K562 (cell line): ENCODE results near the gene PIH1D1. TPM values are rescaled to one million over a fixed set of nuclear protein-coding genes. Genes with fewer than 3 reads are reported as not detected.

ENCODE experiments used
- ATAC-seq: fragments of 200-7000 bp; cut with Tn5 transposase; 3 replicates; pipeline ENCODE4 v1.9.1; 2020; ENCODE audit warnings: moderate library complexity
- BruUV-seq: library from RNA; stranded (reverse); fragments of 400-500 nt; replicated peaks from 2 replicates; lab custom pipeline; 2021; lab: Mats Ljungman, UMichigan
- CTCF ChIA-PET: fragments of 300-600 bp; formaldehyde crosslinking; extraction: SDS; loops from one replicate; lab custom pipeline; 2021; ENCODE audit warnings: low intra/inter-chr PET ratio; lab: Yijun Ruan, JAX
- POLR2A ChIA-PET: fragments of 300-600, 350-650 bp; sonication (Branson Sonifier 250); formaldehyde crosslinking; extraction: SDS; loops from one replicate; lab custom pipeline; 2021; ENCODE audit warnings: antibody characterized with exemption, inconsistent platforms; lab: Yijun Ruan, JAX
- DNase-seq, 4 experiments: peaks; one replicate each; pipeline versions ENCODE4 v3.0.0 to v3.0.0-alpha.2; 2011 to 2018; ENCODE audit warnings: low spot score in 3 of 4, mixed read lengths in 3 of 4; ENCODE audit errors: extremely low read depth in 1 of 4
- FAIRE-seq: peaks from 2 replicates; lab custom pipeline; 2011; peaks lifted over from hg19 to GRCh38; lab: Jason Lieb, UNC
- H2AFZ ChIP-seq: 2 replicates; pipeline ENCODE4 v1.6.0; 2011; ENCODE audit warnings: low read depth, low read length, control low read depth, inconsistent platforms
- H3K27ac ChIP-seq: fragments of 200-600 bp; 3 replicates; pipeline ENCODE4 v1.8.0; 2011; ENCODE audit warnings: low read depth, mild to moderate bottlenecking, control low read depth, inconsistent platforms, low read length, moderate library complexity, mixed read lengths; ENCODE audit errors: extremely low read depth
- H3K27me3 ChIP-seq, 2 experiments: fragments of 300-600 bp in 1 of 2; 2 replicates in 1 of 2; 3 replicates in 1 of 2; pipeline versions ENCODE4 v1.6.0 to v1.8.0; 2011; ENCODE audit warnings: inconsistent platforms in 2 of 2, low read length in 2 of 2, mild to moderate bottlenecking in 1 of 2, mixed read lengths in 1 of 2, moderate library complexity in 1 of 2; ENCODE audit not compliant: control insufficient read depth in 2 of 2, insufficient read depth in 2 of 2
- H3K36me3 ChIP-seq: fragments of 300-600 bp; 3 replicates; pipeline ENCODE4 v1.8.0; 2011; ENCODE audit warnings: mild to moderate bottlenecking, low read length, inconsistent platforms; ENCODE audit not compliant: control insufficient read depth, insufficient read depth
- H3K4me1 ChIP-seq, 2 experiments: fragments of 200-600 bp in 1 of 2; replicated peaks in 1 of 2; 2 replicates in 1 of 2; 3 replicates in 1 of 2; pipeline versions ENCODE4 v1.5.1 to v1.8.0; 2011; ENCODE audit warnings: inconsistent platforms in 2 of 2, low read length in 2 of 2, mild to moderate bottlenecking in 1 of 2, mixed read lengths in 1 of 2, moderate library complexity in 1 of 2; ENCODE audit not compliant: control insufficient read depth in 2 of 2, insufficient read depth in 2 of 2
- H3K4me2 ChIP-seq: 2 replicates; pipeline ENCODE4 v1.6.1; 2011; ENCODE audit warnings: low read length, control low read depth, inconsistent platforms, mixed read lengths; ENCODE audit not compliant: insufficient read depth
- H3K4me3 ChIP-seq: fragments of 200-600 bp; sonication (generic), shearing (Covaris generic); 2 replicates; pipeline ENCODE4 v1.5.1; 2016; ENCODE audit warnings: control low read depth, inconsistent platforms
- H3K79me2 ChIP-seq: fragments of 200-600 bp; 3 replicates; pipeline ENCODE4 v1.8.0; 2011; ENCODE audit warnings: low read length, inconsistent platforms; ENCODE audit not compliant: control insufficient read depth, insufficient read depth
- H3K9ac ChIP-seq, 2 experiments: 2 replicates each; pipeline versions ENCODE4 v1.6.0 to v1.6.1; 2011; ENCODE audit warnings: low read depth in 2 of 2, low read length in 2 of 2, control low read depth in 1 of 2, inconsistent platforms in 1 of 2, mild to moderate bottlenecking in 1 of 2, mixed read lengths in 1 of 2; ENCODE audit not compliant: insufficient read depth in 1 of 2
- H3K9me1 ChIP-seq: one replicate; pipeline ENCODE4 v1.6.0; 2011; ENCODE audit warnings: inconsistent platforms, mild to moderate bottlenecking, low read length, moderate library complexity; ENCODE audit not compliant: control insufficient read depth, insufficient read depth
- H3K9me3 ChIP-seq: replicated peaks from 2 replicates; pipeline ENCODE4 v1.5.1; 2011; ENCODE audit warnings: low read depth, low read length, inconsistent platforms; ENCODE audit not compliant: control insufficient read depth, insufficient read depth
- H4K20me1 ChIP-seq: replicated peaks from 2 replicates; pipeline ENCODE4 v1.6.1; 2011; ENCODE audit warnings: low read length, inconsistent platforms, mixed read lengths; ENCODE audit not compliant: control insufficient read depth, insufficient read depth
- ADNP ChIP-seq: fragments of 200-800 bp; sonication (Bioruptor generic); IDR thresholded peaks from 2 replicates; pipeline ENCODE4 v1.6.1; 2016; ENCODE audit warnings: missing genetic modification characterization, missing compliant biosample characterization
- ARID1B ChIP-seq: fragments of 450-650 bp; IDR thresholded peaks from 2 replicates; pipeline ENCODE4 v1.6.1; 2016; ENCODE audit warnings: antibody characterized with exemption, mild to moderate bottlenecking, inconsistent platforms
- ARNT ChIP-seq, 2 experiments: fragments of 450-650 bp; IDR thresholded peaks; 2 replicates each; pipeline ENCODE4 v1.6.1; 2016; ENCODE audit warnings: mild to moderate bottlenecking in 1 of 2
- CBX3 ChIP-seq, 2 experiments: IDR thresholded peaks; 1 replicate in 1 of 2; 2 replicates in 1 of 2; pipeline ENCODE4 v1.6.1; 2012; ENCODE audit warnings: inconsistent platforms in 2 of 2, low read length in 2 of 2, borderline replicate concordance in 1 of 2, control low read depth in 1 of 2
- CHD2 ChIP-seq: IDR thresholded peaks from 2 replicates; pipeline ENCODE4 v1.6.1; 2011; ENCODE audit warnings: low read depth, low read length
- E2F5 ChIP-seq: sonication (generic); formaldehyde crosslinking; IDR thresholded peaks from 2 replicates; pipeline ENCODE4 v1.8.0; 2022; ENCODE audit warnings: mild to moderate bottlenecking, missing genetic modification reagents
- ESRRB ChIP-seq: fragments of 250-450 bp; sonication (Bioruptor Pico); IDR thresholded peaks from 2 replicates; pipeline ENCODE4 v1.5.0; 2020; ENCODE audit warnings: mild to moderate bottlenecking, moderate library complexity, borderline replicate concordance
- FOXA3 ChIP-seq, 2 experiments: fragments of 450-650 bp in 1 of 2; sonication (generic) in 1 of 2; formaldehyde crosslinking; IDR thresholded peaks in 1 of 2; conservative IDR thresholded peaks in 1 of 2; 2 replicates each; pipeline versions ENCODE4 v1.4.0 to v1.8.0; 2020 to 2022; ENCODE audit warnings: mild to moderate bottlenecking in 2 of 2, missing genetic modification reagents in 1 of 2
- HNRNPLL ChIP-seq: fragments of 200-400 bp; formaldehyde crosslinking; IDR thresholded peaks from 2 replicates; pipeline ENCODE4 v1.6.1; 2017; ENCODE audit warnings: low read length, low read depth, mild to moderate bottlenecking; ENCODE audit not compliant: poor library complexity, severe bottlenecking
- MEF2A ChIP-seq: IDR thresholded peaks from 2 replicates; pipeline ENCODE4 v1.6.1; 2011; ENCODE audit warnings: low read depth, mild to moderate bottlenecking, low read length, moderate library complexity; ENCODE audit not compliant: control insufficient read depth
- PCBP2 ChIP-seq: fragments of 200-400 bp; formaldehyde crosslinking; IDR thresholded peaks from 2 replicates; pipeline ENCODE4 v1.6.1; 2018; ENCODE audit warnings: low read length, low read depth, mild to moderate bottlenecking, moderate library complexity; ENCODE audit not compliant: poor library complexity, severe bottlenecking
- PHF21A ChIP-seq: fragments of 450-650 bp; IDR thresholded peaks from 2 replicates; pipeline ENCODE4 v1.6.1; 2017; ENCODE audit warnings: low read depth, borderline replicate concordance
- PHF8 ChIP-seq: fragments of 200-600 bp; sonication (generic); IDR thresholded peaks from 2 replicates; pipeline ENCODE4 v1.6.1; 2012; ENCODE audit warnings: mixed run types, mild to moderate bottlenecking, inconsistent platforms, low read length, moderate library complexity, borderline replicate concordance
- SAFB2 ChIP-seq: fragments of 200-400 bp; formaldehyde crosslinking; IDR thresholded peaks from 2 replicates; pipeline ENCODE4 v1.6.1; 2018; ENCODE audit warnings: borderline replicate concordance, low read length, low read depth, moderate library complexity; ENCODE audit not compliant: severe bottlenecking
- ZBTB34 ChIP-seq: fragments of 250-450 bp; sonication (Bioruptor Pico); IDR thresholded peaks from 2 replicates; pipeline ENCODE4 v1.8.0; 2021; ENCODE audit warnings: mild to moderate bottlenecking, moderate library complexity
- ZNF124 ChIP-seq: sonication (generic); formaldehyde crosslinking; IDR thresholded peaks from 2 replicates; pipeline ENCODE4 v1.8.1; 2022; ENCODE audit warnings: missing genetic modification reagents
- ZNF764 ChIP-seq: fragments of 250-450 bp; sonication (Bioruptor Pico); IDR thresholded peaks from 2 replicates; pipeline ENCODE4 v1.4.0; 2020; ENCODE audit warnings: low read depth, mild to moderate bottlenecking, moderate library complexity
- ZNF778 ChIP-seq: fragments of 450-650 bp; formaldehyde crosslinking; IDR thresholded peaks from 2 replicates; pipeline ENCODE4 v1.4.0; 2020; ENCODE audit warnings: mild to moderate bottlenecking, moderate library complexity
- WGBS: fragments of 100-300 bp; shearing (Covaris generic); methylation state at CpG from one replicate; pipeline ENCODE4 v1.1.6; 2016; ENCODE audit warnings: low coverage, mixed read lengths; ENCODE audit not compliant: insufficient coverage; ENCODE audit errors: missing lambda C conversion rate; 5-methylcytosine and 5-hydroxymethylcytosine counted together
- in situ Hi-C: fragments of 300-500 bp; cut with MboI; formaldehyde crosslinking; loops from 4 replicates; pipeline ENCODE4 v1.15.0; 2018; ENCODE audit warnings: inconsistent platforms, mixed read lengths
- intact Hi-C: fragments of 100-400 bp; cut with micrococcal nuclease; formaldehyde crosslinking; loops from 2 replicates; pipeline ENCODE4 v1.14.2; 2022
- polyA plus RNA-seq, 8 experiments: library from polyadenylated mRNA; depleted of rRNA in 4 of 8; stranded (reverse) in 5 of 8; unstranded in 3 of 8; fragments of >200 nt; fragmentation: Nextera tagmentation in 2 of 8; fragmentation: Illumina TruSeq in 1 of 8; extraction: Ambion mirVana in 2 of 8; extraction: Trizol in 1 of 8; gene quantifications; 2 replicates each; pipeline versions ENCODE4 v1.2.1 to v1.2.3, GENCODE V29; 2011 to 2014; ENCODE audit warnings: inconsistent platforms in 1 of 8, missing spikeins in 1 of 8
- total RNA-seq, 7 experiments: library from RNA; depleted of rRNA in 6 of 7; stranded (reverse); fragments of >200 nt in 6 of 7; fragmentation: Illumina TruSeq in 2 of 7; extraction: Trizol in 2 of 7; gene quantifications; 2 replicates each; pipeline versions ENCODE4 v1.2.1 to v1.2.3, GENCODE V29; 2011 to 2021; ENCODE audit warnings: low replicate concordance in 1 of 7

PIH1D1 gene
- total and polyA plus RNA-seq, 9 of the 15 experiments (the other 6 are each of a cell fraction or from before 2014, with no cell fraction given): 26.5 to 224 (median 137) TPM

DNA sequence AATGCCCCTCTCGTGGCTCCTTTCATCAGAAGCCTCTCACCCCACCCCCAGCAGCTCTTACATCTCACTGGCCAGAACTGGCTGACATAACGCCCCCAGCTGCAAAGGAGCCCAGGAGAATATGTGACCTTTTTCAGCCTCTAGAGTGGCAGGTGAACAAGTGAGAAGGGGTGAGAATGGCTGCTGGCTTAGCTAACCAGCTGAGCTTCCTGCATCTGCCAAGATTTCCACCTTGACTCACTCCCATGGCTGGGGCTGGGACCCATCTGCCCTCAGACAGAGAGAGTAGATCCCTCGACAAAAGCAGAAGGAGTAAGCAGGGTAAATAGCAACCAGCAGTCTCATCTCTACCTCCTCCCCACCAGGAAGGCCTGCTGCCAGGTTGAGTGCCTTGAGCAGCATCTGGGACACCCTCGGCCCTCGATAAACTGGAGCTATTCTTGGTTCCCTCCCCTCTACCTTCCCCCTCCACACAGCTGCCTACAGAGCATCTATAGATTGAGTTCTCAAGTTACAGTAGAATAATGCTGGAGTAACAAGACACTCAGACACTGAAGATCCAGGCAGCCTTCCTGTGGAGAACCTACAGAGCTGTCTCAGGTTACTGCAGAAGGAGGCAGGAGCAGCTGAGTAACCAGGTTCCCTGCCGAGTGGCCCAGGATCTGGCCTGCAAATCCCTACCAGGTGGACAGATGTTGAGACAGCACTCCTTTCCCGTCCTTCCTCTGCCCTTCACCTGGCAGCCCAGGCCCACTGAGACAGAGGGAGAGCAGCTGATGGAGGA lies 48.0 kb downstream of the PIH1D1 start:
- H2AFZ ChIP-seq: peak overlapping the region; percentile 75
- no peaks in the 10 kb centered on the region for H4K20me1 ChIP-seq
- DNase-seq: peak in 1 of 4 experiments; percentile 61
- peak overlapping the region in 1 of 2 experiments; percentile 49; a peak in 1 of 4 replicates for H3K9ac ChIP-seq
- no TSS peak for BruUV-seq
- POLR2A ChIA-PET: interaction anchor here (0.5 to 1.6 kb wide), 5 partner anchors 10 to 102 kb away, joined by 3 to 5 read pairs (median 3); no protein-coding TSS in a partner anchor
- H3K4me1 ChIP-seq: peaks cover 19 to 21% of the 10 kb centered on the region in 2 experiments
- in situ Hi-C loops: no loop called here
- peak; percentile 77 for FAIRE-seq
- no peaks in the 10 kb centered on the region for H3K9me1 ChIP-seq
- peak; percentile 76 for ATAC-seq
- intact Hi-C loops: no loop called here
- H3K4me2 ChIP-seq: 0 out of 2 replicates have a peak overlapping the region, but pooled peaks have one; percentile 1
- CTCF ChIA-PET: no interaction called here
- no peak overlapping the region for H3K4me3 ChIP-seq
- no peaks in the 10 kb centered on the region for H3K79me2 ChIP-seq
- H3K9me3 ChIP-seq: no peaks in the 10 kb centered on the region
- H3K27ac ChIP-seq: 0 out of 3 replicates have a peak overlapping the region, but pooled peaks have one; percentile 29
- 19% methylated on average over 7 of the region's 7 CpGs for WGBS
- H3K36me3 ChIP-seq: no peaks in the 10 kb centered on the region
- no peaks in the 10 kb centered on the region for H3K27me3 ChIP-seq
- TF ChIP-seq ZNF764 (CRISPR knock-in tag) (no peak), SAFB2 (no peak), CBX3 (IDR thresholded peaks at IDR 0.05; ENCODE audit: borderline replicate concordance in 1 of 2, low read length in 2 of 2) (no peak), PHF8 (no peak), E2F5 (CRISPR knock-in tag) (0 out of 2 replicates have a peak, but pooled peaks have one; percentile 59), ESRRB (CRISPR knock-in tag) (no peak), ZBTB34 (CRISPR knock-in tag) (no peak), ADNP (tag) (no peak), CHD2 (no peak), FOXA3 (CRISPR knock-in tag; conservative IDR thresholded peaks at IDR 0.05 in 1 of 2, IDR thresholded peaks at IDR 0.05 in 1 of 2) (peak in 1 of 2 experiments; percentile 46; a peak in 1 of 4 replicates), PHF21A (no peak), ARNT (IDR thresholded peaks at IDR 0.05) (no peak), PCBP2 (no peak), ARID1B (0 out of 2 replicates have a peak, but pooled peaks have one; percentile 19), MEF2A (peak; percentile 52; the same call in 1 of the 2 replicates), ZNF124 (CRISPR knock-in tag) (no peak), ZNF778 (CRISPR knock-in tag) (no peak), HNRNPLL (no peak)
